GM06990 (cell line): ENCODE measurements around the gene ALKBH4.

Source experiments
- DNase-seq: peaks from one replicate; pipeline ENCODE4 v3.0.0-alpha.2; 2011; ENCODE audit not compliant: insufficient read length; ENCODE audit errors: extremely low read depth
- H3K27me3 ChIP-seq: replicated peaks from 2 replicates; pipeline ENCODE4 v1.6.0; 2011; ENCODE audit warnings: low read length; ENCODE audit not compliant: control insufficient read depth, insufficient read depth
- H3K36me3 ChIP-seq: 2 replicates; pipeline ENCODE4 v1.5.1; 2011; ENCODE audit warnings: low read length; ENCODE audit not compliant: control insufficient read depth, insufficient read depth
- H3K4me3 ChIP-seq: replicated peaks from 2 replicates; pipeline ENCODE4 v1.5.1; 2011; ENCODE audit warnings: low read depth, mild to moderate bottlenecking, control low read depth, low read length
- CTCF ChIP-seq: IDR thresholded peaks from 2 replicates; pipeline ENCODE4 v1.5.1; 2011; ENCODE audit warnings: low read length, control low read depth, mild to moderate bottlenecking, inconsistent platforms; ENCODE audit not compliant: insufficient read depth, poor library complexity, severe bottlenecking

The ALKBH4 gene

GRCh38 chr7:102473271-102473991 lies 8.8 kb upstream of the ALKBH4 start:
- Histone ChIP-seq H3K4me3 (no peak overlapping the region), H3K36me3 (peaks cover 19% of the 10 kb centered on the region), H3K27me3 (no peaks in the 10 kb centered on the region)
- TF ChIP-seq CTCF: no peak
- DNase-seq: no peak

- Histone ChIP-seq H3K4me3 (no peak overlapping the region), H3K27me3 (no peaks in the 10 kb centered on the region), H3K36me3 (peaks cover 26% of the 10 kb centered on the region)
- peak; percentile 9 for DNase-seq
- TF ChIP-seq CTCF: no peak
These were observed 7.7 kb upstream of the ALKBH4 start for GRCh38 chr7:102472126-102473041.

GRCh38 chr7:102471791-102472125 lies 7.1 kb upstream of the ALKBH4 start:
- H3K36me3 ChIP-seq: peaks cover 27% of the 10 kb centered on the region
- H3K27me3 ChIP-seq: no peaks in the 10 kb centered on the region
- DNase-seq: peak; percentile 11
- H3K4me3 ChIP-seq: no peak overlapping the region
- TF ChIP-seq CTCF: no peak

- no peak overlapping the region for H3K4me3 ChIP-seq
- H3K36me3 ChIP-seq: peaks cover 27% of the 10 kb centered on the region
- DNase-seq: peak; percentile 13
- TF ChIP-seq CTCF: no peak
- H3K27me3 ChIP-seq: no peaks in the 10 kb centered on the region
These were observed 5.5 kb upstream of the ALKBH4 start for GRCh38 chr7:102469972-102470825.

- Histone ChIP-seq H3K36me3 (peaks cover 27% of the 10 kb centered on the region), H3K4me3 (no peak overlapping the region), H3K27me3 (no peaks in the 10 kb centered on the region)
- peak; percentile 9 for DNase-seq
- no peak for TF ChIP-seq CTCF
These were observed 4.8 kb upstream of the ALKBH4 start for GRCh38 chr7:102469351-102469971.
